ENCODE data around the gene KIF21A.
"Not testable (repeated sequence)": the region's sequence is repeated elsewhere in the genome, so short reads cannot be mapped to it uniquely, and the experiment has no call there.

KIF21A gene

GRCh38 chr12:39443081-39443928, at the start of gene KIF21A:
KIF21A (minus strand) TSS chr12:39443120; CDS start chr12:39442970, 150 bp downstream.
- DNase-seq: peak; percentile 97

- DNase-seq: no peak
Observed at GRCh38 chr12:39490500-39491282, 47.8 kb upstream of the KIF21A start.

GRCh38 chr12:39483597-39483996, 40.7 kb upstream of the KIF21A start:
- no peak for DNase-seq

GRCh38 chr12:39483042-39483441, 40.1 kb upstream of the KIF21A start:
- DNase-seq: no peak

- no peak for DNase-seq
Observed at GRCh38 chr12:39476894-39477293, 34.0 kb upstream of the KIF21A start.

GRCh38 chr12:39476121-39476520, 33.2 kb upstream of the KIF21A start:
- no peak for DNase-seq

- DNase-seq: not testable (repeated sequence)
Observed at GRCh38 chr12:39475136-39475535, 32.2 kb upstream of the KIF21A start.

GRCh38 chr12:39467432-39467870, 24.5 kb upstream of the KIF21A start:
- DNase-seq: no peak

- no peak for DNase-seq
Observed at GRCh38 chr12:39464976-39465695, 22.2 kb upstream of the KIF21A start.

- DNase-seq: no peak
Observed at GRCh38 chr12:39461059-39461458, 18.1 kb upstream of the KIF21A start.

- no peak for DNase-seq
Observed at GRCh38 chr12:39459027-39459434, 16.1 kb upstream of the KIF21A start.

GRCh38 chr12:39451977-39452376, 9.1 kb upstream of the KIF21A start:
- DNase-seq: no peak

GRCh38 chr12:39448038-39448437, 5.1 kb upstream of the KIF21A start:
- no peak for DNase-seq

- DNase-seq: no peak
Observed at GRCh38 chr12:39443929-39444209, 949 bp upstream of the KIF21A start.

- DNase-seq: no peak
Observed at GRCh38 chr12:39442831-39443080, 164 bp downstream of the KIF21A start.

- peak; percentile 67 for DNase-seq
Observed at GRCh38 chr12:39441963-39442830, 723 bp downstream of the KIF21A start.

- DNase-seq: no peak
Observed at GRCh38 chr12:39441189-39441962, 1.5 kb downstream of the KIF21A start.

GRCh38 chr12:39440781-39441180, 2.1 kb downstream of the KIF21A start:
- peak; percentile 5 for DNase-seq

GRCh38 chr12:39440101-39440500, 2.8 kb downstream of the KIF21A start:
- DNase-seq: no peak

- DNase-seq: no peak
Observed at GRCh38 chr12:39435531-39435930, 7.4 kb downstream of the KIF21A start.

- no peak for DNase-seq
Observed at GRCh38 chr12:39431797-39432196, 11.1 kb downstream of the KIF21A start.
